Right lobe of liver (tissue), 6 donors: ENCODE data around the gene IRF2BP1. TPM values are rescaled to one million over a fixed set of nuclear protein-coding genes. Genes with fewer than 3 reads are reported as not detected.

Source experiments
- ATAC-seq, 4 donors: fragments of 200-7000 bp; cut with Tn5 transposase; one replicate each; pipeline ENCODE4 v1.9.1; 2020; ENCODE audit warnings: mild to moderate bottlenecking in 4 of 4, moderate library complexity in 4 of 4
- DNase-seq, 3 donors: peaks; one replicate each; pipeline ENCODE4 v3.0.0-alpha.2; 2020
- H3K27ac ChIP-seq, 3 donors: fragments of 200-600 bp; one replicate each; pipeline ENCODE4 v1.8.0; 2022
- H3K27me3 ChIP-seq, 2 donors: fragments of 200-600 bp; one replicate each; pipeline ENCODE4 v1.8.0; 2022
- H3K36me3 ChIP-seq, 4 donors: fragments of 200-600 bp; sonication (generic) in 1 of 4; one replicate each; pipeline versions ENCODE4 v1.5.1 to v1.8.0; 2017 to 2022; ENCODE audit warnings: control low read depth in 1 of 4
- H3K4me1 ChIP-seq, 4 donors: fragments of 200-600 bp; sonication (generic) in 1 of 4; one replicate each; pipeline versions ENCODE4 v1.5.1 to v1.8.0; 2017 to 2022; ENCODE audit warnings: control low read depth in 1 of 4
- H3K4me3 ChIP-seq, 3 donors: fragments of 200-600 bp; one replicate each; pipeline ENCODE4 v1.8.0; 2022
- H3K9me3 ChIP-seq, 4 donors: fragments of 200-600 bp; sonication (generic) in 1 of 4; one replicate each; pipeline versions ENCODE4 v1.5.1 to v1.8.0; 2017 to 2022; ENCODE audit warnings: control low read depth in 1 of 4
- POLR2A ChIP-seq: fragments of 450-650 bp; IDR thresholded peaks from one replicate; pipeline ENCODE4 v1.6.1; 2017; ENCODE audit warnings: antibody characterized with exemption, mild to moderate bottlenecking
- WGBS: methylation state at CpG from one replicate; pipeline ENCODE4 v1.1.6; 2018; ENCODE audit warnings: low coverage, low lambda C conversion rate; ENCODE audit not compliant: insufficient coverage; ENCODE audit errors: missing lambda C conversion rate; 5-methylcytosine and 5-hydroxymethylcytosine counted together
- intact Hi-C, 2 donors: fragments of 100-400 bp; cut with DNase I; formaldehyde crosslinking; loops; one replicate each; pipeline versions ENCODE4 v1.11.2 to v1.14.1; 2022
- long read RNA-seq: library from polyadenylated mRNA; unstranded; transcript quantifications from one replicate; pipeline ENCODE4 v2.0.0, GENCODE V29; 2019
- total RNA-seq, 6 experiments: library from RNA; depleted of rRNA in 2 of 6; stranded (reverse); fragments of >200 nt in 2 of 6; fragmentation: NEBNext Ultra II Directional in 3 of 6; extraction: Animal tissue kit (Norgen Biotek cat#: 25700) in 3 of 6; gene quantifications; one replicate each; pipeline versions ENCODE4 v1.1.0 to v1.2.4, GENCODE V29; 2016 to 2023
- TF ChIP-seq, protein P1 (sequence below), 4 donors: fragments of 200-600 bp in 3 of 4; fragments of 450-650 bp in 1 of 4; IDR thresholded peaks; one replicate each; pipeline versions ENCODE4 v1.5.1 to v1.8.0; 2016 to 2022; ENCODE audit warnings: antibody characterized with exemption in 4 of 4, mild to moderate bottlenecking in 2 of 4
- donor health status: DM: no; HTN: yes; CAD: no.
- donor health status: DM: no; HTN: no; CAD: no.
- donor health status: DM: no; HTN: no; CAD: no.
- donor health status: DM: no; HTN: yes; CAD: no.
- donor health status: DM: no; HTN: yes; CAD: no.

The IRF2BP1 gene
- 10 to 100 TPM; 12.8 to 21.5 (median 15.5) TPM for total RNA-seq
- long read RNA-seq: 0 reads

- TF ChIP-seq POLR2A: peak; percentile 79
- TF ChIP-seq, protein P1, sequence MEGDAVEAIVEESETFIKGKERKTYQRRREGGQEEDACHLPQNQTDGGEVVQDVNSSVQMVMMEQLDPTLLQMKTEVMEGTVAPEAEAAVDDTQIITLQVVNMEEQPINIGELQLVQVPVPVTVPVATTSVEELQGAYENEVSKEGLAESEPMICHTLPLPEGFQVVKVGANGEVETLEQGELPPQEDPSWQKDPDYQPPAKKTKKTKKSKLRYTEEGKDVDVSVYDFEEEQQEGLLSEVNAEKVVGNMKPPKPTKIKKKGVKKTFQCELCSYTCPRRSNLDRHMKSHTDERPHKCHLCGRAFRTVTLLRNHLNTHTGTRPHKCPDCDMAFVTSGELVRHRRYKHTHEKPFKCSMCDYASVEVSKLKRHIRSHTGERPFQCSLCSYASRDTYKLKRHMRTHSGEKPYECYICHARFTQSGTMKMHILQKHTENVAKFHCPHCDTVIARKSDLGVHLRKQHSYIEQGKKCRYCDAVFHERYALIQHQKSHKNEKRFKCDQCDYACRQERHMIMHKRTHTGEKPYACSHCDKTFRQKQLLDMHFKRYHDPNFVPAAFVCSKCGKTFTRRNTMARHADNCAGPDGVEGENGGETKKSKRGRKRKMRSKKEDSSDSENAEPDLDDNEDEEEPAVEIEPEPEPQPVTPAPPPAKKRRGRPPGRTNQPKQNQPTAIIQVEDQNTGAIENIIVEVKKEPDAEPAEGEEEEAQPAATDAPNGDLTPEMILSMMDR (IDR thresholded peaks at IDR 0.05): peak in 1 of 4 donors; percentile 10
- no peaks in the 10 kb centered on the region for H3K9me3 ChIP-seq
- H3K27me3 ChIP-seq: no peaks in the 10 kb centered on the region
- peak within 1 kb of the TSS; percentile 78 to 86 (median 84) for H3K27ac ChIP-seq
- intact Hi-C loops: loop anchor here in 1 of 2 donors (10.0 kb wide), 1 partner anchor 71 kb away; the partner anchor contains the start of gene RSPH6A
- peaks cover 0 to 36% (median 15%) of the 10 kb centered on the region in 4 donors for H3K4me1 ChIP-seq
- no peaks in the 10 kb centered on the region for H3K36me3 ChIP-seq
- peak; percentile 34 to 53 (median 48) for ATAC-seq
- DNase-seq: peak; percentile 90 to 94 (median 93)
- 0% methylated on average over 36 of the region's 107 CpGs for WGBS
- H3K4me3 ChIP-seq: peak within 1 kb of the TSS; percentile 69 to 83 (median 80)
Observed at GRCh38 chr19:45885556-45886426, at the start of gene IRF2BP1. TSS of gene IRF2BP1 (minus strand) at chr19:45886141. CDS start at chr19:45885774, 367 bp downstream.

DNA sequence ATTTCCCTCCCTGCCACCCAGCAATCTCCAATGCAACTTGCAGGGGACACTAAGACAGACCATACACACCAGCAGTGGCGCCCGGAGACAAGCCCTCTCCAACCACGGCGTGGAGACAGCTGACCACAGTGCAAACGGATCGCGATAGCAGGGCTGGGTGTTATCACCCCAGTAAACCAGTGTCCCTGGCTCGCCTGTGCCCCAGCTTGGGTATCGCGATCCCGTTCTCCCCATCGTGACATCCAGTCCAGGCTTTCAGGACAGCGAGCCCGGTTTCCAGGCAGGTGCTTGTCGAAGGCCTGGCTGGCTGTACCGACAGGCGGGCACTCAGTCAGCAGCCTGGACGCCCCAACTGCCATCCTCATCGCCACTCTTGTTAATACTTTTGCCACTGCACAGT is 49.3 kb upstream of the IRF2BP1 start:
- H3K4me3 ChIP-seq: no peak overlapping the region
- TF ChIP-seq, protein P1 (IDR thresholded peaks at IDR 0.05): no peak
- no peak for TF ChIP-seq POLR2A
- DNase-seq: no peak
- H3K27me3 ChIP-seq: no peaks in the 10 kb centered on the region
- WGBS: 55% methylated on average over 2 of the region's 19 CpGs
- no peak overlapping the region for H3K27ac ChIP-seq
- intact Hi-C loops: no loop called here
- no peak for ATAC-seq
- H3K9me3 ChIP-seq: no peaks in the 10 kb centered on the region
- no peaks in the 10 kb centered on the region for H3K36me3 ChIP-seq
- no peaks in the 10 kb centered on the region for H3K4me1 ChIP-seq

GRCh38 chr19:45934551-45935230 is 48.8 kb upstream of the IRF2BP1 start:
- Histone ChIP-seq H3K4me1 (no peaks in the 10 kb centered on the region), H3K27me3 (no peaks in the 10 kb centered on the region), H3K4me3 (no peak overlapping the region), H3K27ac (no peak overlapping the region), H3K9me3 (no peaks in the 10 kb centered on the region), H3K36me3 (no peaks in the 10 kb centered on the region)
- intact Hi-C loops: no loop called here
- ATAC-seq (no peak), DNase-seq (no peak)
- no peak for TF ChIP-seq POLR2A
- TF ChIP-seq, protein P1 (IDR thresholded peaks at IDR 0.05): no peak
- 19% methylated on average over 19 of the region's 19 CpGs for WGBS

DNA sequence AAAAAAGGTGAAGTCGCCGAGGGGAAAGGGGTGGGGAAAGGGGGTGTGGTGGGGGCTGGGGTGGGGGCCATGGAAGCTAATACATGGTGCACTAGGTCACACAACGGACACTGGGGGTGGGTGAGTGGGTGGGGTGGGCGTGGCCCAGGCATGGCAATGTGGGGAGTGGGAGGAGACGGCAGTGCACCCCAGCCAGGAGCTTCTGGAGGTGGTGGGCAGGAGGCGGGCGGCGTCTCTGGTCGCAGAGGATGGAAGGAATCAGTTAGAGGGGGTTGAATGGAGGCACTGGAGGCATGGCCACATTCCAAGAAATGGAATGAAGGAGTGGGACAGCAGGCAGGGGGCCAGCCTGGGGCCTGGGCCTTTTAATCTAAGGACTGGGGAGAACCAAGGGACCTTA is 47.8 kb upstream of the IRF2BP1 start:
- no peak overlapping the region for H3K4me3 ChIP-seq
- no peaks in the 10 kb centered on the region for H3K36me3 ChIP-seq
- H3K9me3 ChIP-seq: no peaks in the 10 kb centered on the region
- no peak for ATAC-seq
- WGBS: 55% methylated on average over 9 of the region's 9 CpGs
- TF ChIP-seq, protein P1 (IDR thresholded peaks at IDR 0.05): no peak
- TF ChIP-seq POLR2A: no peak
- no peak overlapping the region for H3K27ac ChIP-seq
- no peak for DNase-seq
- H3K4me1 ChIP-seq: no peaks in the 10 kb centered on the region
- intact Hi-C loops: no loop called here
- H3K27me3 ChIP-seq: no peaks in the 10 kb centered on the region
